ENCODE data around the gene GAREM2.

Gene GAREM2

DNA sequence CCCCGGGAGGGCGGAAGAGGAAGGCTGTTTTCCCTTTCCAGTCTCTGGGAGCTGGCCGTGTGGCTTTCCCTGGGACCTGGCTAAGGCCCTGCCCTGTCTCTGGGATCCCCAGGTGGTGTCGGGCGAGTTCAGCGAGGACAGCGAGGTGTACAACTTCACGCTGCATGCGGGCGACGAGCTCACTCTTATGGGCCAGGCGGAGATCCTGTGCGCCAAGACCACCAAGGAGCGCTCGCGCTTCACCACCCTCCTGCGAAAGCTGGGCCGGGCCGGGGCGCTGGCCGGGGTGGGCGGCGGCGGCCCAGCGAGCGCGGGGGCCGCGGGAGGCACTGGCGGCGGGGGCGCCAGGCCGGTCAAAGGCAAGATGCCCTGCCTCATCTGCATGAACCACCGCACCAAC is 11.2 kb downstream of the GAREM2 start (continued):
- TF ChIP-seq, protein P1, sequence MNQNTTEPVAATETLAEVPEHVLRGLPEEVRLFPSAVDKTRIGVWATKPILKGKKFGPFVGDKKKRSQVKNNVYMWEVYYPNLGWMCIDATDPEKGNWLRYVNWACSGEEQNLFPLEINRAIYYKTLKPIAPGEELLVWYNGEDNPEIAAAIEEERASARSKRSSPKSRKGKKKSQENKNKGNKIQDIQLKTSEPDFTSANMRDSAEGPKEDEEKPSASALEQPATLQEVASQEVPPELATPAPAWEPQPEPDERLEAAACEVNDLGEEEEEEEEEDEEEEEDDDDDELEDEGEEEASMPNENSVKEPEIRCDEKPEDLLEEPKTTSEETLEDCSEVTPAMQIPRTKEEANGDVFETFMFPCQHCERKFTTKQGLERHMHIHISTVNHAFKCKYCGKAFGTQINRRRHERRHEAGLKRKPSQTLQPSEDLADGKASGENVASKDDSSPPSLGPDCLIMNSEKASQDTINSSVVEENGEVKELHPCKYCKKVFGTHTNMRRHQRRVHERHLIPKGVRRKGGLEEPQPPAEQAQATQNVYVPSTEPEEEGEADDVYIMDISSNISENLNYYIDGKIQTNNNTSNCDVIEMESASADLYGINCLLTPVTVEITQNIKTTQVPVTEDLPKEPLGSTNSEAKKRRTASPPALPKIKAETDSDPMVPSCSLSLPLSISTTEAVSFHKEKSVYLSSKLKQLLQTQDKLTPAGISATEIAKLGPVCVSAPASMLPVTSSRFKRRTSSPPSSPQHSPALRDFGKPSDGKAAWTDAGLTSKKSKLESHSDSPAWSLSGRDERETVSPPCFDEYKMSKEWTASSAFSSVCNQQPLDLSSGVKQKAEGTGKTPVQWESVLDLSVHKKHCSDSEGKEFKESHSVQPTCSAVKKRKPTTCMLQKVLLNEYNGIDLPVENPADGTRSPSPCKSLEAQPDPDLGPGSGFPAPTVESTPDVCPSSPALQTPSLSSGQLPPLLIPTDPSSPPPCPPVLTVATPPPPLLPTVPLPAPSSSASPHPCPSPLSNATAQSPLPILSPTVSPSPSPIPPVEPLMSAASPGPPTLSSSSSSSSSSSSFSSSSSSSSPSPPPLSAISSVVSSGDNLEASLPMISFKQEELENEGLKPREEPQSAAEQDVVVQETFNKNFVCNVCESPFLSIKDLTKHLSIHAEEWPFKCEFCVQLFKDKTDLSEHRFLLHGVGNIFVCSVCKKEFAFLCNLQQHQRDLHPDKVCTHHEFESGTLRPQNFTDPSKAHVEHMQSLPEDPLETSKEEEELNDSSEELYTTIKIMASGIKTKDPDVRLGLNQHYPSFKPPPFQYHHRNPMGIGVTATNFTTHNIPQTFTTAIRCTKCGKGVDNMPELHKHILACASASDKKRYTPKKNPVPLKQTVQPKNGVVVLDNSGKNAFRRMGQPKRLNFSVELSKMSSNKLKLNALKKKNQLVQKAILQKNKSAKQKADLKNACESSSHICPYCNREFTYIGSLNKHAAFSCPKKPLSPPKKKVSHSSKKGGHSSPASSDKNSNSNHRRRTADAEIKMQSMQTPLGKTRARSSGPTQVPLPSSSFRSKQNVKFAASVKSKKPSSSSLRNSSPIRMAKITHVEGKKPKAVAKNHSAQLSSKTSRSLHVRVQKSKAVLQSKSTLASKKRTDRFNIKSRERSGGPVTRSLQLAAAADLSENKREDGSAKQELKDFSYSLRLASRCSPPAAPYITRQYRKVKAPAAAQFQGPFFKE (tag by site-specific recombination; IDR thresholded peaks at IDR 0.05; ENCODE audit: borderline replicate concordance): no peak
- TF ChIP-seq, protein P2, sequence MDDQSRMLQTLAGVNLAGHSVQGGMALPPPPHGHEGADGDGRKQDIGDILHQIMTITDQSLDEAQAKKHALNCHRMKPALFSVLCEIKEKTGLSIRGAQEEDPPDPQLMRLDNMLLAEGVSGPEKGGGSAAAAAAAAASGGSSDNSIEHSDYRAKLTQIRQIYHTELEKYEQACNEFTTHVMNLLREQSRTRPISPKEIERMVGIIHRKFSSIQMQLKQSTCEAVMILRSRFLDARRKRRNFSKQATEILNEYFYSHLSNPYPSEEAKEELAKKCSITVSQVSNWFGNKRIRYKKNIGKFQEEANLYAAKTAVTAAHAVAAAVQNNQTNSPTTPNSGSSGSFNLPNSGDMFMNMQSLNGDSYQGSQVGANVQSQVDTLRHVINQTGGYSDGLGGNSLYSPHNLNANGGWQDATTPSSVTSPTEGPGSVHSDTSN (CRISPR knock-in tag; IDR thresholded peaks at IDR 0.05): no peak

DNA sequence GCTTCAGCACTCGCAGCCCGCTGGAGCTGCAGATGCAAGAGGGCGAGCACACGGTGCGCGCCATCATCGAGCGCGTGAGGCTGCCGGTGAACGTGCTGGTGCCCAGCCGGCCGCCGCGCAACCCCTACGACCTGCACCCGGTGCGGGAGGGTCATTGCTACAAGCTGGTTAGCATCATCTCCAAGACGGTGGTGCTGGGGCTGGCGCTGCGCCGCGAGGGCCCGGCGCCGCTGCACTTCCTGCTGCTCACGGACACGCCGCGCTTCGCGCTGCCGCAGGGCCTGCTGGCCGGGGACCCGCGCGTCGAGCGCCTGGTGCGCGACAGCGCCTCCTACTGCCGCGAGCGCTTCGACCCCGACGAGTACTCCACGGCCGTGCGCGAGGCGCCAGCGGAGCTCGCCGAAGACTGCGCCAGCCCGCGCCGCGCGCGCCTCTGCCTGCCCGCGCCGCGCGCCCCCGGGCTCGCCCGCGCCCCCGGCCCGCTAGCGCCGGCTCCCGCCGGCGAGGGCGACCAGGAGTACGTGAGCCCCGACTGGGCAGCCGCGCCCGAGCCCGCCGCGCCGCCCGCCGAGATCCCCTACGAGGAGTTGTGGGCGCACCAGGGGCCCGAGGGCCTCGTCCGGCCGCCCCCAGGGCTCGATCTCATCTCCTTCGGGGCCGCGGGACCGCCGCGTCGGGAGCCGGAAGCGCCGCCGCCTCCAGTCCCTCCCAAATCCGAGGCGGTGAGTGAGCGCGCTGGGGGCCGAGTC is 11.8 kb downstream of the GAREM2 start:
- CTCF ChIA-PET: no interaction called here
- POLR2A ChIA-PET: no interaction called here
- Histone ChIP-seq H3K36me3 (ENCODE audit: control insufficient read depth in 2 of 2, insufficient read depth in 1 of 2, low read length in 2 of 2) (peaks cover 0 to 54% of the 10 kb centered on the region in 2 experiments; a peak in 1 of 3 replicates), H3K27ac (ENCODE audit: extremely low read depth, low read depth, low read length) (no peak overlapping the region), H3K4me1 (ENCODE audit: control insufficient read depth, insufficient read depth, low read length) (no peaks in the 10 kb centered on the region), H3K4me3 (ENCODE audit: low read depth, low read length) (no peak overlapping the region), H3K9me3 (ENCODE audit: control insufficient read depth, insufficient read depth, low read depth, low read length) (no peaks in the 10 kb centered on the region)
- TF ChIP-seq, protein P3, sequence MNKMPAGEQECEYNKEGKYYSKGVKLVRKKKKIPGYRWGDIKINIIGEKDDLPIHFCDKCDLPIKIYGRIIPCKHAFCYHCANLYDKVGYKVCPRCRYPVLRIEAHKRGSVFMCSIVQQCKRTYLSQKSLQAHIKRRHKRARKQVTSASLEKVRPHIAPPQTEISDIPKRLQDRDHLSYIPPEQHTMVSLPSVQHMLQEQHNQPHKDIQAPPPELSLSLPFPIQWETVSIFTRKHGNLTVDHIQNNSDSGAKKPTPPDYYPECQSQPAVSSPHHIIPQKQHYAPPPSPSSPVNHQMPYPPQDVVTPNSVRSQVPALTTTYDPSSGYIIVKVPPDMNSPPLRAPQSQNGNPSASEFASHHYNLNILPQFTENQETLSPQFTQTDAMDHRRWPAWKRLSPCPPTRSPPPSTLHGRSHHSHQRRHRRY (tag by site-specific recombination; IDR thresholded peaks at IDR 0.05): no peak
- TF ChIP-seq, protein P4, sequence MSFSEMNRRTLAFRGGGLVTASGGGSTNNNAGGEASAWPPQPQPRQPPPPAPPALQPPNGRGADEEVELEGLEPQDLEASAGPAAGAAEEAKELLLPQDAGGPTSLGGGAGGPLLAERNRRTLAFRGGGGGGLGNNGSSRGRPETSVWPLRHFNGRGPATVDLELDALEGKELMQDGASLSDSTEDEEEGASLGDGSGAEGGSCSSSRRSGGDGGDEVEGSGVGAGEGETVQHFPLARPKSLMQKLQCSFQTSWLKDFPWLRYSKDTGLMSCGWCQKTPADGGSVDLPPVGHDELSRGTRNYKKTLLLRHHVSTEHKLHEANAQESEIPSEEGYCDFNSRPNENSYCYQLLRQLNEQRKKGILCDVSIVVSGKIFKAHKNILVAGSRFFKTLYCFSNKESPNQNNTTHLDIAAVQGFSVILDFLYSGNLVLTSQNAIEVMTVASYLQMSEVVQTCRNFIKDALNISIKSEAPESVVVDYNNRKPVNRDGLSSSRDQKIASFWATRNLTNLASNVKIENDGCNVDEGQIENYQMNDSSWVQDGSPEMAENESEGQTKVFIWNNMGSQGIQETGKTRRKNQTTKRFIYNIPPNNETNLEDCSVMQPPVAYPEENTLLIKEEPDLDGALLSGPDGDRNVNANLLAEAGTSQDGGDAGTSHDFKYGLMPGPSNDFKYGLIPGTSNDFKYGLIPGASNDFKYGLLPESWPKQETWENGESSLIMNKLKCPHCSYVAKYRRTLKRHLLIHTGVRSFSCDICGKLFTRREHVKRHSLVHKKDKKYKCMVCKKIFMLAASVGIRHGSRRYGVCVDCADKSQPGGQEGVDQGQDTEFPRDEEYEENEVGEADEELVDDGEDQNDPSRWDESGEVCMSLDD (tag by site-specific recombination; IDR thresholded peaks at IDR 0.05): no peak
- TF ChIP-seq ZNF707 (tag by site-specific recombination; IDR thresholded peaks at IDR 0.05) (no peak), ZIC2 (tag by site-specific recombination; IDR thresholded peaks at IDR 0.05) (no peak), ZNF600 (tag by site-specific recombination; IDR thresholded peaks at IDR 0.05) (no peak), ZBTB17 (tag by site-specific recombination; IDR thresholded peaks at IDR 0.05) (no peak), ZNF274 (IDR thresholded peaks at IDR 0.05; ENCODE audit: low read length) (no peak), ZNF274 (tag by site-specific recombination; IDR thresholded peaks at IDR 0.05; ENCODE audit: borderline replicate concordance) (no peak), ZNF184 (tag by site-specific recombination; IDR thresholded peaks at IDR 0.05) (no peak), ZFP69B (tag by site-specific recombination; IDR thresholded peaks at IDR 0.05) (no peak)
- TF ChIP-seq, protein P5, sequence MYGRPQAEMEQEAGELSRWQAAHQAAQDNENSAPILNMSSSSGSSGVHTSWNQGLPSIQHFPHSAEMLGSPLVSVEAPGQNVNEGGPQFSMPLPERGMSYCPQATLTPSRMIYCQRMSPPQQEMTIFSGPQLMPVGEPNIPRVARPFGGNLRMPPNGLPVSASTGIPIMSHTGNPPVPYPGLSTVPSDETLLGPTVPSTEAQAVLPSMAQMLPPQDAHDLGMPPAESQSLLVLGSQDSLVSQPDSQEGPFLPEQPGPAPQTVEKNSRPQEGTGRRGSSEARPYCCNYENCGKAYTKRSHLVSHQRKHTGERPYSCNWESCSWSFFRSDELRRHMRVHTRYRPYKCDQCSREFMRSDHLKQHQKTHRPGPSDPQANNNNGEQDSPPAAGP (tag by site-specific recombination; IDR thresholded peaks at IDR 0.05): no peak
- TF ChIP-seq, protein P6, sequence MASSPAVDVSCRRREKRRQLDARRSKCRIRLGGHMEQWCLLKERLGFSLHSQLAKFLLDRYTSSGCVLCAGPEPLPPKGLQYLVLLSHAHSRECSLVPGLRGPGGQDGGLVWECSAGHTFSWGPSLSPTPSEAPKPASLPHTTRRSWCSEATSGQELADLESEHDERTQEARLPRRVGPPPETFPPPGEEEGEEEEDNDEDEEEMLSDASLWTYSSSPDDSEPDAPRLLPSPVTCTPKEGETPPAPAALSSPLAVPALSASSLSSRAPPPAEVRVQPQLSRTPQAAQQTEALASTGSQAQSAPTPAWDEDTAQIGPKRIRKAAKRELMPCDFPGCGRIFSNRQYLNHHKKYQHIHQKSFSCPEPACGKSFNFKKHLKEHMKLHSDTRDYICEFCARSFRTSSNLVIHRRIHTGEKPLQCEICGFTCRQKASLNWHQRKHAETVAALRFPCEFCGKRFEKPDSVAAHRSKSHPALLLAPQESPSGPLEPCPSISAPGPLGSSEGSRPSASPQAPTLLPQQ (tag by site-specific recombination; IDR thresholded peaks at IDR 0.05): no peak
- TF ChIP-seq, protein P7, sequence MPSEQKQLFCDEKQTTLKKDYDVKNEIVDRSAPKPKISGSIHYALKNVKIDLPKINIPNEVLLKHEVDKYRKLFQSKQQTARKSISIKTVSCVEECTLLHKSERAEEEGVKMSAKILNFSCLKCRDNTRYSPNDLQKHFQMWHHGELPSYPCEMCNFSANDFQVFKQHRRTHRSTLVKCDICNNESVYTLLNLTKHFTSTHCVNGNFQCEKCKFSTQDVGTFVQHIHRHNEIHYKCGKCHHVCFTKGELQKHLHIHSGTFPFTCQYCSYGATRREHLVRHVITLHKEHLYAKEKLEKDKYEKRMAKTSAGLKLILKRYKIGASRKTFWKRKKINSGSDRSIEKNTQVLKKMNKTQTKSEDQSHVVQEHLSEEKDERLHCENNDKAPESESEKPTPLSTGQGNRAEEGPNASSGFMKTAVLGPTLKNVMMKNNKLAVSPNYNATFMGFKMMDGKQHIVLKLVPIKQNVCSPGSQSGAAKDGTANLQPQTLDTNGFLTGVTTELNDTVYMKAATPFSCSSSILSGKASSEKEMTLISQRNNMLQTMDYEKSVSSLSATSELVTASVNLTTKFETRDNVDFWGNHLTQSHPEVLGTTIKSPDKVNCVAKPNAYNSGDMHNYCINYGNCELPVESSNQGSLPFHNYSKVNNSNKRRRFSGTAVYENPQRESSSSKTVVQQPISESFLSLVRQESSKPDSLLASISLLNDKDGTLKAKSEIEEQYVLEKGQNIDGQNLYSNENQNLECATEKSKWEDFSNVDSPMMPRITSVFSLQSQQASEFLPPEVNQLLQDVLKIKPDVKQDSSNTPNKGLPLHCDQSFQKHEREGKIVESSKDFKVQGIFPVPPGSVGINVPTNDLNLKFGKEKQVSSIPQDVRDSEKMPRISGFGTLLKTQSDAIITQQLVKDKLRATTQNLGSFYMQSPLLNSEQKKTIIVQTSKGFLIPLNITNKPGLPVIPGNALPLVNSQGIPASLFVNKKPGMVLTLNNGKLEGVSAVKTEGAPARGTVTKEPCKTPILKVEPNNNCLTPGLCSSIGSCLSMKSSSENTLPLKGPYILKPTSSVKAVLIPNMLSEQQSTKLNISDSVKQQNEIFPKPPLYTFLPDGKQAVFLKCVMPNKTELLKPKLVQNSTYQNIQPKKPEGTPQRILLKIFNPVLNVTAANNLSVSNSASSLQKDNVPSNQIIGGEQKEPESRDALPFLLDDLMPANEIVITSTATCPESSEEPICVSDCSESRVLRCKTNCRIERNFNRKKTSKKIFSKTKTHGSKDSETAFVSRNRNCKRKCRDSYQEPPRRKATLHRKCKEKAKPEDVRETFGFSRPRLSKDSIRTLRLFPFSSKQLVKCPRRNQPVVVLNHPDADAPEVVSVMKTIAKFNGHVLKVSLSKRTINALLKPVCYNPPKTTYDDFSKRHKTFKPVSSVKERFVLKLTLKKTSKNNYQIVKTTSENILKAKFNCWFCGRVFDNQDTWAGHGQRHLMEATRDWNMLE (tag by site-specific recombination; conservative IDR thresholded peaks at IDR 0.05; ENCODE audit: low read depth): no peak
